Measurements from ENCODE around the gene RBP3. TPM values are rescaled to one million over a fixed set of nuclear protein-coding genes. Genes with fewer than 3 reads are reported as not detected.

Gene RBP3
- total and polyA plus RNA-seq, 2 of the 4 experiments (the other 2 are of a cell fraction) = not detected

GRCh38 chr10:47357131-47357582 is 9.0 kb downstream of the RBP3 start:
- ChIA-PET CTCF (no interaction called here), POLR2A (ENCODE audit: unreplicated experiment) (no interaction called here)
- H3K4me3 ChIP-seq (ENCODE audit: insufficient read depth, low read depth, low read length) = no peak overlapping the region
- ATAC-seq (ENCODE audit: low read depth) (no peak), DNase-seq (no peak)
- no peak overlapping the region for H2AK9ac ChIP-seq (replicated peaks; ENCODE audit: low read depth, low read length, poor library complexity)
- no peak overlapping the region for H2BK120ac ChIP-seq (ENCODE audit: low read depth, low read length)
- no peaks in the 10 kb centered on the region for H3K4me1 ChIP-seq (ENCODE audit: control insufficient read depth, insufficient read depth, low read length)
- H3K23ac ChIP-seq (ENCODE audit: low read depth, low read length) = no peak overlapping the region
- H3K27ac ChIP-seq (ENCODE audit: insufficient read depth, low read length) = no peak overlapping the region
- dilution Hi-C loops (cut with HindIII; ENCODE audit: low sequenced_read_pairs, unreplicated experiment) = no loop called here
- H2BK15ac ChIP-seq (ENCODE audit: low read depth, low read length) = no peak overlapping the region
- no peak overlapping the region for H3K18ac ChIP-seq (ENCODE audit: low read depth, low read length)
- intact Hi-C loops (cut with micrococcal nuclease) = no loop called here
- no peak overlapping the region for H4K91ac ChIP-seq (ENCODE audit: insufficient read depth, low read depth, low read length)
- H4K5ac ChIP-seq (ENCODE audit: low read depth, low read length) = no peak overlapping the region
- no peaks in the 10 kb centered on the region for H3K36me3 ChIP-seq (ENCODE audit: control insufficient read depth, insufficient read depth, low read length)
- no CpG with 5 or more reads among the region's 12 CpGs for WGBS, 2 experiments (ENCODE audit: extremely low coverage in 2 of 2, insufficient read length in 1 of 2)
- no peak overlapping the region for H2AK5ac ChIP-seq (ENCODE audit: low read depth, low read length)
- in situ Hi-C loops (cut with MboI; ENCODE audit: low sequenced_read_pairs) = no loop called here
- H3K14ac ChIP-seq (replicated peaks; ENCODE audit: low read depth, low read length) = no peak overlapping the region
- no TSS peak for BruUV-seq (replicated peaks)
- no peaks in the 10 kb centered on the region for H3K9me3 ChIP-seq (ENCODE audit: control insufficient read depth, insufficient read depth, low read length)
- H3K9ac ChIP-seq (ENCODE audit: low read depth, low read length) = no peak overlapping the region
- no peak overlapping the region for H2BK20ac ChIP-seq (ENCODE audit: low read depth, low read length)
- H3K79me1 ChIP-seq (ENCODE audit: low read depth in 1 of 2, low read length in 2 of 2) = no peaks in the 10 kb centered on the region
- H3K56ac ChIP-seq (ENCODE audit: extremely low read depth, insufficient read depth, low read length) = no peak overlapping the region
- H4K20me1 ChIP-seq (ENCODE audit: insufficient read depth, low read length) = no peaks in the 10 kb centered on the region
- no peak overlapping the region for H2BK5ac ChIP-seq (ENCODE audit: low read depth, low read length, poor library complexity, severe bottlenecking)
- no peak for TF ChIP-seq NFE2L2 (IDR thresholded peaks at IDR 0.05; ENCODE audit: low read depth, low read length)
- TF ChIP-seq POLR2A (IDR thresholded peaks at IDR 0.05; ENCODE audit: low read depth, low read length) = no peak
- TF ChIP-seq CEBPB (IDR thresholded peaks at IDR 0.05; ENCODE audit: low read depth, low read length) = no peak
- TF ChIP-seq ELK1 (IDR thresholded peaks at IDR 0.05; ENCODE audit: borderline replicate concordance, low read depth, low read length) = no peak
- no peak for TF ChIP-seq RCOR1 (IDR thresholded peaks at IDR 0.05; ENCODE audit: insufficient replicate concordance, low read length)
- no peak for TF ChIP-seq CTCF (conservative IDR thresholded peaks at IDR 0.05; ENCODE audit: low read depth, low read length)
- no peak for TF ChIP-seq BHLHE40 (IDR thresholded peaks at IDR 0.05; ENCODE audit: low read depth, low read length)
- no peak for TF ChIP-seq CHD1 (IDR thresholded peaks at IDR 0.05; ENCODE audit: low read depth, low read length)
- no peak for TF ChIP-seq SMC3 (IDR thresholded peaks at IDR 0.05; ENCODE audit: low read depth, low read length)
- TF ChIP-seq RAD21 (IDR thresholded peaks at IDR 0.05; ENCODE audit: low read length) = no peak
- no peak for TF ChIP-seq FOS (IDR thresholded peaks at IDR 0.05; ENCODE audit: low read depth, low read length)
- no peak for TF ChIP-seq USF2 (IDR thresholded peaks at IDR 0.05; ENCODE audit: low read depth, low read length)
- TF ChIP-seq MAZ (IDR thresholded peaks at IDR 0.05; ENCODE audit: borderline replicate concordance, low read depth, low read length) = no peak
- TF ChIP-seq MAFK (IDR thresholded peaks at IDR 0.05; ENCODE audit: low read depth, low read length) = no peak
- TF ChIP-seq MXI1 (IDR thresholded peaks at IDR 0.05; ENCODE audit: borderline replicate concordance, low read depth, low read length) = no peak
- H4K8ac ChIP-seq (ENCODE audit: low read depth in 2 of 2, low read length in 2 of 2) = no peak overlapping the region
- peaks cover 25% of the 10 kb centered on the region for H3K27me3 ChIP-seq (ENCODE audit: control insufficient read depth, insufficient read depth, low read length)
- no peak overlapping the region for H3K4ac ChIP-seq (ENCODE audit: low read depth, low read length)
- H3K9me1 ChIP-seq (ENCODE audit: insufficient read depth, low read length) = no peaks in the 10 kb centered on the region
- no peak overlapping the region for H2AFZ ChIP-seq (replicated peaks; ENCODE audit: low read length, poor library complexity)
- H3K4me2 ChIP-seq (ENCODE audit: low read depth, low read length) = no peak overlapping the region

Data from IMR-90 (cell line).